ENCODE data around the gene RHOD.

DNA sequence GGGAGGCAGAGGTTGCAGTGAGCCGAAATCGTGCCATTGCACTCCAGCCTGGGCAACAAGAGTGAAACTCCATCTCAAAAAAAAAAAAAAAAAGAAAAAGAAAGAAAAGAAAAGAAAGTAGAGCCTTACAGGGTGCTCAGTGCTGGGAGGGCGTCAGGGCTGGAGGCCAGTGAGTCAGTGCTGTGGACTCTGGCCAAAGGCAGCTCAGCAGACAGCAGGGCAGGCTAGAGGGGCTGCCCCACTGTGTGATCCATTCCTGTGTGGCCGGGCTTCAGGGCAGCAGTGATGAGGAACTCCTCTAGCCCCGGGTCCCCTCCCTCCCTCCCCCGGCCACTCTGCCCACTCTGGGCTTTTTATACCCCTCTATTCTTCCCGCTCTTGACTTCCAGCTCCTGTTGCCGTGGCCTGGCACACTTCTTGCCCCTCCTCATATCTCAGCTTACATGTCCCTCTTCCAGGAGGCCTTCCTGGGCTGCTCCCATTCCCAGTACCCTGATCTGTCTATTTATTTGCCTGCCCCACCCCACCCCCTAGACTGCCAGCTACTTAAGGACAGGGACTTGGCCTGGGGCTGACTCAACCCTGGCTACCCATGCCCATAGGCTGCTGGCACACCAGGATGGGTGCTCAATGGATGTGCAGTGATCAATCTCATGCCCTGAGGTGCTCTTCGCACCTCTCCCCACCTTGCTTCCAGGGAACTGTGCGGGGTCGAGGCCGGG is 23.7 kb upstream of the RHOD start:
- TF ChIP-seq, protein P1, sequence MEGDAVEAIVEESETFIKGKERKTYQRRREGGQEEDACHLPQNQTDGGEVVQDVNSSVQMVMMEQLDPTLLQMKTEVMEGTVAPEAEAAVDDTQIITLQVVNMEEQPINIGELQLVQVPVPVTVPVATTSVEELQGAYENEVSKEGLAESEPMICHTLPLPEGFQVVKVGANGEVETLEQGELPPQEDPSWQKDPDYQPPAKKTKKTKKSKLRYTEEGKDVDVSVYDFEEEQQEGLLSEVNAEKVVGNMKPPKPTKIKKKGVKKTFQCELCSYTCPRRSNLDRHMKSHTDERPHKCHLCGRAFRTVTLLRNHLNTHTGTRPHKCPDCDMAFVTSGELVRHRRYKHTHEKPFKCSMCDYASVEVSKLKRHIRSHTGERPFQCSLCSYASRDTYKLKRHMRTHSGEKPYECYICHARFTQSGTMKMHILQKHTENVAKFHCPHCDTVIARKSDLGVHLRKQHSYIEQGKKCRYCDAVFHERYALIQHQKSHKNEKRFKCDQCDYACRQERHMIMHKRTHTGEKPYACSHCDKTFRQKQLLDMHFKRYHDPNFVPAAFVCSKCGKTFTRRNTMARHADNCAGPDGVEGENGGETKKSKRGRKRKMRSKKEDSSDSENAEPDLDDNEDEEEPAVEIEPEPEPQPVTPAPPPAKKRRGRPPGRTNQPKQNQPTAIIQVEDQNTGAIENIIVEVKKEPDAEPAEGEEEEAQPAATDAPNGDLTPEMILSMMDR (IDR thresholded peaks at IDR 0.05) = no peak
- no peak for TF ChIP-seq POLR2A (IDR thresholded peaks at IDR 0.05)
